ENCODE measurements around the gene IGF1. TPM values are rescaled to one million over a fixed set of nuclear protein-coding genes. Genes with fewer than 3 reads are reported as not detected.

Gene IGF1
- total RNA-seq, 6 experiments from 2014 or later: 18.9 to 115 (median 59.2) TPM

- 91% methylated on average over 3 of the region's 3 CpGs for WGBS (ENCODE audit: insufficient coverage, low coverage, low lambda C conversion rate, missing lambda C conversion rate)
- H3K36me3 ChIP-seq: peaks cover 0 to 4% (median 0%) of the 10 kb centered on the region in 4 donors
- H3K27me3 ChIP-seq: no peaks in the 10 kb centered on the region
- intact Hi-C loops (cut with DNase I): no loop called here
- H3K9me3 ChIP-seq: no peaks in the 10 kb centered on the region
- TF ChIP-seq, protein P1, sequence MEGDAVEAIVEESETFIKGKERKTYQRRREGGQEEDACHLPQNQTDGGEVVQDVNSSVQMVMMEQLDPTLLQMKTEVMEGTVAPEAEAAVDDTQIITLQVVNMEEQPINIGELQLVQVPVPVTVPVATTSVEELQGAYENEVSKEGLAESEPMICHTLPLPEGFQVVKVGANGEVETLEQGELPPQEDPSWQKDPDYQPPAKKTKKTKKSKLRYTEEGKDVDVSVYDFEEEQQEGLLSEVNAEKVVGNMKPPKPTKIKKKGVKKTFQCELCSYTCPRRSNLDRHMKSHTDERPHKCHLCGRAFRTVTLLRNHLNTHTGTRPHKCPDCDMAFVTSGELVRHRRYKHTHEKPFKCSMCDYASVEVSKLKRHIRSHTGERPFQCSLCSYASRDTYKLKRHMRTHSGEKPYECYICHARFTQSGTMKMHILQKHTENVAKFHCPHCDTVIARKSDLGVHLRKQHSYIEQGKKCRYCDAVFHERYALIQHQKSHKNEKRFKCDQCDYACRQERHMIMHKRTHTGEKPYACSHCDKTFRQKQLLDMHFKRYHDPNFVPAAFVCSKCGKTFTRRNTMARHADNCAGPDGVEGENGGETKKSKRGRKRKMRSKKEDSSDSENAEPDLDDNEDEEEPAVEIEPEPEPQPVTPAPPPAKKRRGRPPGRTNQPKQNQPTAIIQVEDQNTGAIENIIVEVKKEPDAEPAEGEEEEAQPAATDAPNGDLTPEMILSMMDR (IDR thresholded peaks at IDR 0.05): no peak
- TF ChIP-seq POLR2A (IDR thresholded peaks at IDR 0.05): no peak
- H3K27ac ChIP-seq: no peak overlapping the region
- ATAC-seq (no peak), DNase-seq (no peak)
- no peak overlapping the region for H3K4me3 ChIP-seq
- peaks cover 0 to 41% (median 3%) of the 10 kb centered on the region in 4 donors for H3K4me1 ChIP-seq
Observed at GRCh38 chr12:102474438-102475064, 5.8 kb downstream of the IGF1 start.

GRCh38 chr12:102472496-102472895 is 7.9 kb downstream of the IGF1 start:
- H3K9me3 ChIP-seq: no peaks in the 10 kb centered on the region
- ATAC-seq (no peak), DNase-seq (no peak)
- no peaks in the 10 kb centered on the region for H3K27me3 ChIP-seq
- intact Hi-C loops (cut with DNase I): no loop called here
- WGBS (ENCODE audit: insufficient coverage, low coverage, low lambda C conversion rate, missing lambda C conversion rate): 77% methylated on average over 1 of the region's 1 CpG
- TF ChIP-seq POLR2A (IDR thresholded peaks at IDR 0.05): no peak
- TF ChIP-seq, protein P1 (IDR thresholded peaks at IDR 0.05): no peak
- peaks cover 0 to 53% (median 8%) of the 10 kb centered on the region in 4 donors for H3K4me1 ChIP-seq
- peaks cover 0 to 4% (median 0%) of the 10 kb centered on the region in 4 donors for H3K36me3 ChIP-seq
- H3K4me3 ChIP-seq: no peak overlapping the region
- H3K27ac ChIP-seq: no peak overlapping the region

DNA sequence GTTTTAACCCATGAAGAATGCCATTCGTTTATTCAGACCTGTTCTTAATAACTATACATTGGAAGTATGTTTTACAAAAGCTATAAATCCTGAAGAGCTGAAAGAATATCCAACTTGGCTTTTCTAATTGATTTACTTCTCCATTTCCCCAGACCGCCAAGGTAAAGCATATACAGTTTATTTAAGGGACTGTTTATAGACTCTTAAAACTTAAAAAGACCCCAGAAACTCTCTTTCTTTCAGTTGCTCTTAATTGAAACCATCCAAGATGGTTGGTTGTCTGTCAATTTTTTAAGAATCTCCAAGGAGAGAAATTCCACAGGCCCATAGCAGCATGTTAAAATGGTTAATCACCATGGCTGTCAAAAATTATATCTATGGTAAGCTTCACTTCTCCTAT is 8.8 kb downstream of the IGF1 start:
- no peaks in the 10 kb centered on the region for H3K27me3 ChIP-seq
- WGBS (ENCODE audit: insufficient coverage, low coverage, low lambda C conversion rate, missing lambda C conversion rate): 72% methylated on average over 2 of the region's 2 CpGs
- no peaks in the 10 kb centered on the region for H3K9me3 ChIP-seq
- peaks cover 0 to 48% (median 6%) of the 10 kb centered on the region in 4 donors for H3K4me1 ChIP-seq
- TF ChIP-seq POLR2A (IDR thresholded peaks at IDR 0.05): no peak
- TF ChIP-seq, protein P1 (IDR thresholded peaks at IDR 0.05): no peak
- H3K4me3 ChIP-seq: no peak overlapping the region
- DNase-seq (no peak), ATAC-seq (no peak)
- no peak overlapping the region for H3K27ac ChIP-seq
- intact Hi-C loops (cut with DNase I): no loop called here
- peaks cover 0 to 4% (median 0%) of the 10 kb centered on the region in 4 donors for H3K36me3 ChIP-seq

DNA sequence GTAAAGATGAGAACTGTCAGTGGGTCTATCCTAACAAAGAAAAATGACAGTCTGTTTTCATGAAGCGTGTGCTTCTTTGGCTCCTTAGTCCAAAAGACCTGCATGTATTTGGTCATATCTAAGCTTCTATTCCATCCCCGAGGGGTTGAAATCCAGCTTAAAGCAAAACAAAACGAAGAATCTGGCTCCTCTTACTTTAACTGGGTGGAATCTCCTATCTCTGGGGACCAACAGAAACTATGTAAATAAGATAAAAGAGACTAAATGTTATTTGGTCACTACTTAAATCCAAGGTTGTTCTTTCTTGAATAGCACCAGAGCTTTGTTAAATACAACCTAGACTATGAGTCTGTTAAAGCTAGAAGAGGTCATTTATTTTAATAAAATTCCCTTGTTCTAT is 9.4 kb downstream of the IGF1 start:
- H3K4me1 ChIP-seq: peaks cover 0 to 46% (median 5%) of the 10 kb centered on the region in 4 donors
- WGBS (ENCODE audit: insufficient coverage, low coverage, low lambda C conversion rate, missing lambda C conversion rate): 49% methylated on average over 3 of the region's 3 CpGs
- H3K9me3 ChIP-seq: no peaks in the 10 kb centered on the region
- H3K36me3 ChIP-seq: peaks cover 0 to 4% (median 0%) of the 10 kb centered on the region in 4 donors
- H3K4me3 ChIP-seq: no peak overlapping the region
- TF ChIP-seq, protein P1 (IDR thresholded peaks at IDR 0.05): no peak
- no peak for TF ChIP-seq POLR2A (IDR thresholded peaks at IDR 0.05)
- intact Hi-C loops (cut with DNase I): no loop called here
- no peak overlapping the region for H3K27ac ChIP-seq
- no peak for DNase-seq
- no peak for ATAC-seq
- no peaks in the 10 kb centered on the region for H3K27me3 ChIP-seq
